NCI-H748 treated with DMSO at 0.1 percent for 48 hours (cell line): ENCODE data around the gene DDX39A.
"Not testable (repeated sequence)": the region's sequence is repeated elsewhere in the genome, so short reads cannot be mapped to it uniquely, and the experiment has no call there.

Source experiments
- DNase-seq: peaks from one replicate; lab custom pipeline; 2025; lab: John Stamatoyannopoulos, UW

The DDX39A gene

GRCh38 chr19:14385492-14385891 lies 33.6 kb downstream of the DDX39A start:
- no peak for DNase-seq

GRCh38 chr19:14383661-14384555 lies 35.2 kb downstream of the DDX39A start:
- no peak for DNase-seq

GRCh38 chr19:14381689-14382474 lies 37.3 kb downstream of the DDX39A start:
- no peak for DNase-seq

DNA sequence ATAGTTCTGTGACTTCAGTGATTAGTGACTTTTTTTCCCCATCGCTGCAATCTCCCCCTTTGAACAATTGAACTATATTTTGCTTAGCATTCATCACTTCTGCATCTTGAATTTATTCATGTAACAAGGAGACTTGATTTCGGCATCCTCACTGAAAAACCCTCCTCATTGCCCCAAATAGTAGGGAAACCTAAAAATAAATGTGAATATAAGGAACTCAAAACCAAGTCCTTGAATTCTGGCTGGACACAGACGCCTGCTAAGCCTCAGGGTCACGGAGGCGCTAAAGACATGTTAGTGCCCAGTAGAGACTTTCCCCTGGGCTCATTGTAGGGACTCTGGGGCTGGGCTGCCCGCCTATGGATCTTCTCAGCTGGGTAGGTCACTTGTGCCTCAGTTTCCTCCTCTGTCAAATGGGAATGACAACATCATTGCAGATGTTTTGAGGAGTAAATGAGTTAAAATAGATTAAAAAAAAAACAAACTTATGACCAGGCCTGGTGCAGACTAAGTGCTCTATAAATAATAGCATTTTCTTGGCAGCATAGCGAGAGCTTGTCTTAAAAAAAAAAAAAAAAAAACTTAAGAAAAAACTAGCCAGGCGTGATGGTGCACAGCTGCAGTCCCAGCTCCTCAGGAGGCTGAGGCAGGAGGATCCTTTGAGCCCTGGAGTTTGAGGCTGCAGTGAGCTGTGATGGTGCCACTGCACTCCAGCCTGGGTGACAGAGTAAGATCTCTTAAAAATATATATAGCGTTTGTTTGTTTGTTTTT lies 39.7 kb downstream of the DDX39A start:
- no peak for DNase-seq

- no peak for DNase-seq
These were observed 40.3 kb downstream of the DDX39A start for GRCh38 chr19:14378890-14379289.

GRCh38 chr19:14377883-14378328 lies 41.2 kb downstream of the DDX39A start:
- no peak for DNase-seq

DNA sequence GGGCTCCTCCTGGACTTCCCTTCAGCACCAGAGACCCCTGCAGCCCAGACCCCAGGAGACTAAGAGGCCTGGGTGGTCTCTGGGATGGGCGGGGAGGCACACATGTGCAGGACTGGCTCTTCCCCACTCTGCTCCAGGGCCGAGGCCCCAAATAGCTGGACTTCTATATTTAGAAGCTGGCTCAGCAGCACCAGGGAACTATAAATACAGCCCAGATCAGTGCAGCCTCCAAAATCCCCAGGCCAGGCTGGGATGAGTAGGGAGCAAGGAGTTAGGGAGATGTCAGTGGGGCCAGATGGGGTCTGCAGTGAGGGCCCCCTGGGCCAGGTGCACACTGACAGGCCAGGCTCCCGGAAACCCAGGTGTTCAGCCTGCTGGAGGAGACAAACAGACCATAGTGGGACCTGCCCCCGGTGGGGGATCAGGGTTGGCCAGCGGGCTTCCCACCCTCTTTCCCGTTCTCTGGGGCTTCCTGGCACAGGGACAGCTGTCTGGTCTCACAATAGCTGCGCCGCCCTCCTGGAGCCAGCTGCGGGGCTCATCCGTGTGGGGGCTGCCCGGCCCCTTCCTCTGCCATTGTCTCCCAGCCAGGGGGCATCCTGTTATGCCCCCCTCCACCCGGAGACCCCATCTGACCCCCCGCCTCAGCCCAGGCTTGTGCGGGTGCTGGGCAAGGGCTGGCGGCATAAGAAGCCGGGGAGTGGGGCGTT lies 43.4 kb downstream of the DDX39A start:
- DNase-seq: no peak

DNA sequence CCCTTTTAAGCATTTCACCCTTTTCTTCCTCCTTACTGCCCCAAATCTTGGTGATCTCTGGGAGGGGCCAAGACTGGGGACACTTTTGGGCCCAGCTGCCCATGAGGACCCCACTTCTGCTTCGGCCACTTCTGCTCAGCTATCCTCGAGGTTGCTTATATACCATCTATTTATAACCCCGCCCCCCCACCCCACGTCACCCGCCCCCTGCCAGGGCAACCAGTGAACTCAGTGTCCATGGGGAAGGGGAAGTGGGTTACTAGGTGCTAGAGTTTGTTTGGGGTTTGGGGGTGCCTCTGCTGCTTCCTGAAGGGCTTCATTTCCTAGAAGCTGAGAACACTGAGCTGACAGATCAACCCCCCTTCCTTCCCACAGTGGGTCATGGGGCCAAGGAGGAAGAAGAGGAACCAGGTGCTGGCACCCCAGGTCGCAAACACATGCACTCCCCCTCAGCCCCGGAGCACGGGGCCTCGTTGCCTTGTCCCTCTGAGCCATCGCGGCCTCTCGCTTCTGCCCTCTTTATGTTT lies 44.0 kb downstream of the DDX39A start:
- no peak for DNase-seq

- DNase-seq: not testable (repeated sequence)
These were observed 44.8 kb downstream of the DDX39A start for GRCh38 chr19:14374313-14374712.

DNA sequence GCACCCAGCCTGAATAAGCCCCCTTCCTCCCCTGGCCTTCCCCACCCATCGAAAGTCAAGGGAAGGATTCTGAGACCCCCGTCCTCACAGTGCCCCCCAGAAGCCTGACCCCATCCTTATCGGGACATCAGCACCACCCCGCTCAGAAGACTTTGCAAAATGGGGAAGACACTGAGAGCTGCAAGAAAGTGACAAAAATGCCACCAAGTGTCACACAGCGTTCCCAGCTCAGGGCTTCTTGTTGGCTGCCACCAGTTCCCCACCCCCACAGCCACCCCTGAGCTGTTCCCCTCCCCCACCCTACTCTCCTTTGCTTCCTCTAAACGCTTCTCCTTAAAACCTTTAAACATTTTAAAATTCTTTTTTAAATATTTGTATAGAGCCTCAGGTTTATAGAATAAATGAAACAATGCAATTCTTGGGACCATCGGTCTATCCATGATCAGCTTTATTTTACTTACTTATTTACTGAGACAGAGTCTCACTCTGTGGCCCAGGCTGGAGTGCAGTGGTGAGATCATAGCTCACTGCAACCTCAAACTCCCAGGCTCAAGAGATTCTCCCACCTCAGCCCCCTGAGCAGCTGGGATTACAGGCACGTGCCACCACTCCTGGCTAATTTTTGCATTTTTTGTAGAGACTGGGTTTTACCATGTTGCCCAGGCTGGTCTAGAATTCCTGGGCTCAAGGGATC lies 46.6 kb downstream of the DDX39A start:
- DNase-seq: not testable (repeated sequence)

DNA sequence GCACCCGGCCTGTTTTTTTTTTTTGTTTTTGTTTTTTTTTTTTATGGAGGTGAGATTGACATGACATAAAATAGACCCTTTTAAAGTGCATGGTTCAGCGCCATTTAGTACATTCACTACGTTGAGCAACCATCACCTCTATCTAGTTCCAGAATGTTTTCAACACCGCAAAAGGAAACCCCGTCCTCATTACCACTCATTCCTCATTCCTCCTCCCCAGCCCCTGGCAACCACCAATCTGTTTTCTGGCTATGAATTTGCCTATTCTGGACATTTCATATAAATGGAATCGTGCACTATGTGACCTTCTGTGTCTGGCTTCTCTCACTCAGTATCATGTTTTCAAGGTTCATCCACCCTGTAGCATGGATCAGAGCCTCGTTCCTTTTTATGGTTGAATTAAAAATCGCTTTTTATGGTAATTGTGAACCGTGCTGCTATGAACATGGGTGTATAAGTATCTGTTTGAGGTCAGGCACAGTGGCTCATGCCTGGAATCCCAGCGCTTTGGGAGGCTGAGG lies 47.8 kb downstream of the DDX39A start:
- DNase-seq: no peak

DNA sequence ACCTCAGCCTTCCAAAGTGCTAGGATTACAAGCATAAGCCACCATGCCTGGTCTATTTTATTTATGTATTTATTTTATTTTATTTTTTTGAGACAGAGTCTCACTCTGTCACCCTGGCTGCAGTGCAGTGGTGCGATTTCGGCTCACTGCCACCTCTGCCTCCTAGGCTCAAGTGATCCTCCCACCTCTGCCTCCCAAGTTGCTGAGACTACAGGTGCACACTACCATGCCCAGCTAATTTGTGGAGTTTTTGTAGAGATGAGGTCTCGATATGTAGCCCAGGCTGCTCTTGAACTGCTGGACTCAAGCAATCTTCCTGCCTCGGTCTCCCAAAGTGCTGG lies 48.2 kb downstream of the DDX39A start:
- no peak for DNase-seq

DNA sequence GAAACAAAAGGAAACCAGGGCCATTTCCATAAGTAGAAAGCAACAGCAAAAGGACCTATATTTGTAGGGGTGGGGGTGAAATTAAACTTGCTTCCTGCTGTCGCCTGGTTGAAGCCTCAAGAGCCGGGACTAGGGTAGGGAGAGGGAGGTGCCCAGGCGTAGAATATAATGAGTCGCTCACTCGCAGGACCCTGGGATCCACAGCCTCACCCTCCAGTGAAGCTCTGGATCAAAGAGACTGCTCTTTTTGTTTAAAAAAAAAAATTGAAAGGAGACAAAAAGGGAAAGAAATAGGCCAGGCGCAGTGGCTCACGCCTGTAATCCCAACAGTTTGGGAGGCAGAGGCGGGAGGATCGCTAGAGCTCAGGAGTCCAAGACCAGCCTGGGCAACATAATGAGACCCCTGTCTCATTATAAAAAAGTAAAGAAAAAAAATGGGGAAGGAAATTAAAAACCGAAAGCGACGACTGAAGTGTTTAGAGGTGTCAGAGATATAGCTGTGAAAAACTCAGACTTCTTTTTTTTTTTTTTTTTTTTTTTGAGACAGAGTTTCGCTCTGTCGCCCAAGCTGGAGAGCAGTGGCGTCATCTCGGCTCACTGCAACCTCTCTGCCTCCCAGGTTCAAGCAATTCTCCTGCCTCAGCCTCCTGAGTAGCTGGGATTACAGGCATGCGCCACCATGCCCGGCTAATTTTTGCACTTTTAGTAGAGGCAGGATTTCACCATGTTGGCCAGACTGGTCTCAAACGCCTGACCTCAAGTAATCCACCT lies 48.8 kb downstream of the DDX39A start:
- DNase-seq: no peak

DNA sequence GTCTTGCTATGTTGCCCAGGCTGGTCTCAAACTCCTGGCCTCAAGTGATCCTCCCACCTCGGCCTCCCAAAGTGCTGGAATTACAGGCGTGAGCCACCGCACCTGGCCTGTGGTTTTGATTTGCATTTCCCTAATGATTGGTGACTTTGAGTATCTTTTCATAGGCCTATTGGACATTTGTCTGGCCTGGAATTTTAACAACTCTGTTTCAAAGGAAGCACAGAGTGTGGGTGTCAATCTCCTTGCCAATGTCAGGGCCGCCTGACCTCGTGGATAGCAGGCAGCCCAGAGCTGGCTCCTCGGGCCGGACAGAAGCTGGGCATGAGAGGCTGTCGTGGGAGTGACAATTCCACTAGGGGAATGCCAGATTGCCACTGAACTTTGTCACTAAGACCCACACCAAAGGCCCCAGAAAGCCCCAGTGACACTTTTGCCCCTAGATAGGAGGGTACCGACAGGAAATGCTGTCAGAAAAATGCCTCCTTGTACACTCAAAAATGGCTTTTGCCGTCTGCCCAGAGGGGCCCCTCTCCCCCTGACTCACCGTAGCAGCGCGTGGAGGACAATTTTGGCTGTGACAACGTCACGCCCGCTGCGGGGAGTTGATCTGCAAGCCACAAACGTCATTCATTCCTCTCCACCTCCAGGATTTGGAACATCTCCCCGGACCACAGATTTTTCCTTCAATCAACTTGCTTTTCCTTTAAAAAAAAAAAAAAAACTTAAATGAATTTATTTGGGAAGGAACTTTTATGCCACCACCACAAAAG lies 49.6 kb downstream of the DDX39A start:
- no peak for DNase-seq

GRCh38 chr19:14368011-14368513 lies 51.1 kb downstream of the DDX39A start:
- DNase-seq: no peak

DNA sequence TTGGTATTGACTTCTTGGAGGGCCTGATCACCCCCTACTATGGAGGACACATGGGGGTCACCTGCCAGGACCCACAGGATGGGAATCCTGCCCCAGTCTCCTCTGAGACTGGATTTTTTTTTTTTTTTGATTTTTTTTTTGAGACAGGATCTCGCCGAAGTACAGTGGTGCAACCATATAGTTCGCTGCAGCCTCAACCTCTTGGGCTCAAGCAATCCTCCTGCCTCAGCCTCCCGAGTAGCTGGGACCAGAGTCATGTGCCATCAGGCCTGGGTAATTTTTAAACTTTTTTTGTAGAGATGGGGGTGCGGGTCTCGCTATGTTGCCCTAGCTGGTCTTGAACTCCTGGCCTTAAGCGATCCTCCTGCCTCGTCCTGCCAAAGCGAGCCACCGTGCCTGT lies 52.1 kb downstream of the DDX39A start:
- no peak for DNase-seq

- no peak for DNase-seq
These were observed 52.6 kb downstream of the DDX39A start for GRCh38 chr19:14366529-14366928.

DNA sequence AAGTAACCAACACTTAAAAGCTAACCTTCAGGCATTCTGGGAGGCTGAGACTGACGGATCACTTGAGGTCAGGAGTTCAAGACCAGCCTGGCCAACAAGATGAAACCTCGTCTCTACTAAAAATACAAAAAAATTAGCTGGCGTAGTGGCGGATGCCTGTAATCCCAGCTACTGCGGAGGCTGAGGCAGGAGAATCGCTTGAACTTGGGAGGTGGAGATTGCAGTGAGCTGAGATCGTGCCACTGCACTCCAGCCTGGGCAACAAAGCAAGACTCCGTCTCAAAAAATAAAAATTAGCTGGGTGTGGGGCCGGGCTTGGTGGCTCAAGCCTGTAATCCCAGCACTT lies 55.1 kb downstream of the DDX39A start:
- not testable (repeated sequence) for DNase-seq
